ENCODE results near the gene CELF4.

The CELF4 gene

GRCh38 chr18:37547196-37547827 lies 18.3 kb downstream of the CELF4 start:
- DNase-seq (ENCODE audit: low read depth in 2 of 2), result no peak

- DNase-seq (ENCODE audit: low read depth in 2 of 2), result no peak
Measured at GRCh38 chr18:37546651-37547050, 18.9 kb downstream of the CELF4 start.

GRCh38 chr18:37546272-37546537 lies 19.4 kb downstream of the CELF4 start:
- no peak for DNase-seq (ENCODE audit: low read depth in 2 of 2)

- DNase-seq (ENCODE audit: low read depth in 2 of 2), result no peak
Measured at GRCh38 chr18:37545461-37546271, 19.9 kb downstream of the CELF4 start.

- DNase-seq (ENCODE audit: low read depth in 2 of 2), result no peak
Measured at GRCh38 chr18:37544713-37545112, 20.9 kb downstream of the CELF4 start.

- DNase-seq (ENCODE audit: low read depth in 2 of 2), result no peak
Measured at GRCh38 chr18:37544217-37544616, 21.4 kb downstream of the CELF4 start.

- no peak for DNase-seq (ENCODE audit: low read depth in 2 of 2)
Measured at GRCh38 chr18:37543321-37543720, 22.3 kb downstream of the CELF4 start.

GRCh38 chr18:37541517-37541916 lies 24.1 kb downstream of the CELF4 start:
- DNase-seq (ENCODE audit: low read depth in 2 of 2), result no peak

GRCh38 chr18:37540424-37541138 lies 25.0 kb downstream of the CELF4 start:
- no peak for DNase-seq (ENCODE audit: low read depth in 2 of 2)

- DNase-seq (ENCODE audit: low read depth in 2 of 2), result no peak
Measured at GRCh38 chr18:37539236-37539635, 26.4 kb downstream of the CELF4 start.

- DNase-seq (ENCODE audit: low read depth in 2 of 2), result no peak
Measured at GRCh38 chr18:37538526-37539205, 26.9 kb downstream of the CELF4 start.

- peak; percentile 20 to 23 for DNase-seq (ENCODE audit: low read depth in 2 of 2)
Measured at GRCh38 chr18:37537868-37538525, 27.6 kb downstream of the CELF4 start.

GRCh38 chr18:37536656-37537055 lies 28.9 kb downstream of the CELF4 start:
- DNase-seq (ENCODE audit: low read depth in 2 of 2), result no peak

- DNase-seq (ENCODE audit: low read depth in 2 of 2), result no peak
Measured at GRCh38 chr18:37535968-37536367, 29.6 kb downstream of the CELF4 start.

GRCh38 chr18:37534627-37535026 lies 31.0 kb downstream of the CELF4 start:
- DNase-seq (ENCODE audit: low read depth in 2 of 2), result no peak

GRCh38 chr18:37533647-37534584 lies 31.7 kb downstream of the CELF4 start:
- DNase-seq (ENCODE audit: low read depth in 2 of 2), result no peak

GRCh38 chr18:37532917-37533316 lies 32.7 kb downstream of the CELF4 start:
- no peak for DNase-seq (ENCODE audit: low read depth in 2 of 2)

- DNase-seq (ENCODE audit: low read depth in 2 of 2), result no peak
Measured at GRCh38 chr18:37529863-37530262, 35.7 kb downstream of the CELF4 start.

- DNase-seq (ENCODE audit: low read depth in 2 of 2), result no peak
Measured at GRCh38 chr18:37529296-37529695, 36.3 kb downstream of the CELF4 start.

GRCh38 chr18:37527395-37527794 lies 38.2 kb downstream of the CELF4 start:
- DNase-seq (ENCODE audit: low read depth in 2 of 2), result no peak

- DNase-seq (ENCODE audit: low read depth in 2 of 2), result no peak
Measured at GRCh38 chr18:37525262-37525585, 40.4 kb downstream of the CELF4 start.
